A673 (cell line): ENCODE measurements around the gene CDC42BPA. TPM values are rescaled to one million over a fixed set of nuclear protein-coding genes. Genes with fewer than 3 reads are reported as not detected.

ENCODE experiments used
- BruUV-seq: library from RNA; stranded (reverse); fragments of 400-500 nt; replicated peaks from 2 replicates; lab custom pipeline; 2021; lab: Mats Ljungman, UMichigan
- CTCF ChIA-PET: fragments of 300-600 bp; sonication (Branson Sonifier 250); formaldehyde crosslinking; loops from one replicate; lab custom pipeline; 2022; ENCODE audit warnings: antibody characterized with exemption; lab: Charles Lee
- POLR2A ChIA-PET: fragments of 300-600 bp; sonication (Branson Sonifier 250); formaldehyde crosslinking; loops from one replicate; lab custom pipeline; 2022; ENCODE audit warnings: antibody characterized with exemption; ENCODE audit not compliant: low non-redundant PET; lab: Charles Lee
- DNase-seq: peaks from one replicate; pipeline ENCODE4 v3.0.0-alpha.2; 2015; ENCODE audit warnings: low spot score
- H3K27ac ChIP-seq: fragments of 200-600 bp; sonication (generic); 2 replicates; pipeline ENCODE4 v1.5.1; 2016; ENCODE audit warnings: mixed run types, low read depth, mild to moderate bottlenecking, mixed read lengths, antibody characterized with exemption, low read length; ENCODE audit not compliant: poor library complexity, severe bottlenecking
- H3K27me3 ChIP-seq: fragments of 200-600 bp; sonication (generic); replicated peaks from 2 replicates; pipeline ENCODE4 v1.6.1; 2017; ENCODE audit warnings: mixed run types, low read depth, mild to moderate bottlenecking, mixed read lengths, antibody characterized with exemption, low read length; ENCODE audit not compliant: insufficient read depth, poor library complexity
- H3K36me3 ChIP-seq: fragments of 200-600 bp; sonication (generic); 2 replicates; pipeline ENCODE4 v1.6.1; 2016; ENCODE audit warnings: mixed run types, mild to moderate bottlenecking, mixed read lengths, antibody characterized with exemption, low read length; ENCODE audit not compliant: insufficient read depth, poor library complexity, severe bottlenecking
- H3K4me1 ChIP-seq: fragments of 200-600 bp; sonication (generic); 2 replicates; pipeline ENCODE4 v1.6.1; 2017; ENCODE audit warnings: mixed run types, mild to moderate bottlenecking, mixed read lengths, antibody characterized with exemption, low read length; ENCODE audit not compliant: insufficient read depth, poor library complexity, severe bottlenecking
- H3K4me3 ChIP-seq: fragments of 200-600 bp; sonication (generic); 2 replicates; pipeline ENCODE4 v1.5.1; 2016; ENCODE audit warnings: low read depth, mixed run types, mild to moderate bottlenecking, mixed read lengths, low read length; ENCODE audit not compliant: poor library complexity, severe bottlenecking
- H3K9me3 ChIP-seq: fragments of 200-600 bp; sonication (generic); 2 replicates; pipeline ENCODE4 v1.6.1; 2016; ENCODE audit warnings: mixed run types, low read depth, mild to moderate bottlenecking, mixed read lengths, antibody characterized with exemption, low read length; ENCODE audit not compliant: poor library complexity, severe bottlenecking
- EZH2 ChIP-seq: fragments of 200-600 bp; sonication (generic); IDR thresholded peaks from 2 replicates; pipeline ENCODE4 v1.6.1; 2017; ENCODE audit warnings: borderline replicate concordance, low read depth, mild to moderate bottlenecking, mixed read lengths, antibody characterized with exemption, low read length; ENCODE audit not compliant: poor library complexity, severe bottlenecking
- intact Hi-C: fragments of 100-400 bp; cut with micrococcal nuclease; formaldehyde crosslinking; loops from one replicate; pipeline ENCODE4 v1.10.0; 2022; ENCODE audit not compliant: unreplicated experiment
- total RNA-seq: library from RNA; stranded (reverse); gene quantifications from 2 replicates; pipeline ENCODE4 v1.2.3, GENCODE V29; 2021
- TF ChIP-seq, protein P1 (sequence below): fragments of 300-800, 200-600 bp; sonication (generic); conservative IDR thresholded peaks from 2 replicates; pipeline ENCODE4 v1.5.1; 2017; ENCODE audit warnings: low read depth, mild to moderate bottlenecking, antibody characterized with exemption, low read length, moderate library complexity, mixed read lengths

CDC42BPA gene
- total RNA-seq, 1 experiment from 2014 or later, result 21.7 TPM

DNA sequence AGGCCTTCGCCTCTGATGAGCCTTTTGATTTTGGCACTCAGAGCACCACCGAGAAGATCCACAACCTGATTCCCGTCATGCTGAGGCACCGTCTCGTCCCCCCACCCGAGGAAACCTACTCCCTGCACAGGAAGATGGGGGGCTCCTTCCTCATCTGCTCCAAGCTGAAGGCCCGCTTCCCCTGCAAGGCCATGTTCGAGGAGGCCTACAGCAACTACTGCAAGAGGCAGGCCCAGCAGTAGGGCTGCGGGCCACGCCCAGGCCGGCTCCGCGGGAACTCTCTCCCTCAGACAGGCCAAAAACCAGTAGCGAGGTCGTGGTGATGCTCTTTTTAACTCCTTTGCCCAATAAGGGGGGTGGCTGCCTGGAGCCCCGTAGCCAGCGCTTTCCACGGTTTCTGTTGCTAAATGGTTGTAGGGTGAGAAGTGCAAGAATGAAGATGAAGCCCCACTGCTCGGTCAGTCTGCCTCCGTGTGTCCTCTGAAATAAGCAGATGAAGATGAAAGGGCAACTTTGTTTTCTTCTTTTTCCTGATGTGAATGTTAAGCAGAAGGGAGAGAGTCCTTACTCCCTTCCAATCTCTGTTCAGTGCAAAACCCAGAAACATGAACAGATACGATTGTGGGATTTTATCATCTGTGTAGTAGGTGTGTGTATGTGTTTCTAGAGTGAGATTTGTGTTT lies 331.7 kb downstream of the CDC42BPA start:
- Histone ChIP-seq H3K36me3 (no peaks in the 10 kb centered on the region), H3K27ac (no peak overlapping the region), H3K4me3 (no peak overlapping the region), H3K4me1 (no peaks in the 10 kb centered on the region), H3K9me3 (no peaks in the 10 kb centered on the region), H3K27me3 (no peaks in the 10 kb centered on the region)
- ChIA-PET POLR2A (no interaction called here), CTCF (no interaction called here)
- no peak for TF ChIP-seq EZH2
- TF ChIP-seq, protein P1, sequence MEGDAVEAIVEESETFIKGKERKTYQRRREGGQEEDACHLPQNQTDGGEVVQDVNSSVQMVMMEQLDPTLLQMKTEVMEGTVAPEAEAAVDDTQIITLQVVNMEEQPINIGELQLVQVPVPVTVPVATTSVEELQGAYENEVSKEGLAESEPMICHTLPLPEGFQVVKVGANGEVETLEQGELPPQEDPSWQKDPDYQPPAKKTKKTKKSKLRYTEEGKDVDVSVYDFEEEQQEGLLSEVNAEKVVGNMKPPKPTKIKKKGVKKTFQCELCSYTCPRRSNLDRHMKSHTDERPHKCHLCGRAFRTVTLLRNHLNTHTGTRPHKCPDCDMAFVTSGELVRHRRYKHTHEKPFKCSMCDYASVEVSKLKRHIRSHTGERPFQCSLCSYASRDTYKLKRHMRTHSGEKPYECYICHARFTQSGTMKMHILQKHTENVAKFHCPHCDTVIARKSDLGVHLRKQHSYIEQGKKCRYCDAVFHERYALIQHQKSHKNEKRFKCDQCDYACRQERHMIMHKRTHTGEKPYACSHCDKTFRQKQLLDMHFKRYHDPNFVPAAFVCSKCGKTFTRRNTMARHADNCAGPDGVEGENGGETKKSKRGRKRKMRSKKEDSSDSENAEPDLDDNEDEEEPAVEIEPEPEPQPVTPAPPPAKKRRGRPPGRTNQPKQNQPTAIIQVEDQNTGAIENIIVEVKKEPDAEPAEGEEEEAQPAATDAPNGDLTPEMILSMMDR, result no peak
- BruUV-seq, result no TSS peak
- intact Hi-C loops, result no loop called here
- DNase-seq, result no peak

DNA sequence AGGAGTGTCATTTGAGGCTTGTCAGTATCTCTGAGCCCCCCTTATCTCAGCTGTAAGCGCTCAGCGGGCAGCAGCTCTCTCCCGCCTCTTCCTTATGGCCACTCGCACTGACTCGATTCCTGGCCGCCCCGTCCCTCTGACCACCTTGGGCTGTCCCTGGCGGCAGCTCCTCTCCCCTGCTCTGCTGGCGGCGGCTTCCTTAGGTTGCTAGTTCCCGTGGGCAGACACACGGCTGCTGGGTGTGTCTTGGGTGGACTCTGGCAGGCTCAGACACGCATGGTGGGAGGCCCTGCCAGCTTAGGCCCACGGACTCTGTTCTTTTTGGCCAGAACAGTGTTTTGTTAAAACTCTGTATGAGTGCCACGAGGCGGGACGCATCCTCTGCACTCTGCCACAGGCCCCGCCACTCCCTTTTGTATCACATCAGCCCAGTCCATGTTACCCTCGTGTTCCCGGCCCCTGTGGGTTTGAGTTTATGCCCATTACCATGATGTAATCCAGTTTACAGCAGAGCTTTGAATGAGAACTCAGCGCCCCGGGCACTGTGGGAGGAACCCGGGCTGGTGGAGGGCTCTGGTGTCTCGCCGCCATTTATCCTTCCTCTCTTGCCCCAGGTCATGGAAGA lies 332.3 kb downstream of the CDC42BPA start:
- H3K36me3 ChIP-seq, result no peaks in the 10 kb centered on the region
- no peaks in the 10 kb centered on the region for H3K4me1 ChIP-seq
- H3K27me3 ChIP-seq, result no peaks in the 10 kb centered on the region
- H3K9me3 ChIP-seq, result no peaks in the 10 kb centered on the region
- ChIA-PET POLR2A (no interaction called here), CTCF (no interaction called here)
- no peak for DNase-seq
- H3K4me3 ChIP-seq, result no peak overlapping the region
- intact Hi-C loops, result no loop called here
- no peak overlapping the region for H3K27ac ChIP-seq
- TF ChIP-seq, protein P1, result no peak
- no peak for TF ChIP-seq EZH2
- no TSS peak for BruUV-seq

DNA sequence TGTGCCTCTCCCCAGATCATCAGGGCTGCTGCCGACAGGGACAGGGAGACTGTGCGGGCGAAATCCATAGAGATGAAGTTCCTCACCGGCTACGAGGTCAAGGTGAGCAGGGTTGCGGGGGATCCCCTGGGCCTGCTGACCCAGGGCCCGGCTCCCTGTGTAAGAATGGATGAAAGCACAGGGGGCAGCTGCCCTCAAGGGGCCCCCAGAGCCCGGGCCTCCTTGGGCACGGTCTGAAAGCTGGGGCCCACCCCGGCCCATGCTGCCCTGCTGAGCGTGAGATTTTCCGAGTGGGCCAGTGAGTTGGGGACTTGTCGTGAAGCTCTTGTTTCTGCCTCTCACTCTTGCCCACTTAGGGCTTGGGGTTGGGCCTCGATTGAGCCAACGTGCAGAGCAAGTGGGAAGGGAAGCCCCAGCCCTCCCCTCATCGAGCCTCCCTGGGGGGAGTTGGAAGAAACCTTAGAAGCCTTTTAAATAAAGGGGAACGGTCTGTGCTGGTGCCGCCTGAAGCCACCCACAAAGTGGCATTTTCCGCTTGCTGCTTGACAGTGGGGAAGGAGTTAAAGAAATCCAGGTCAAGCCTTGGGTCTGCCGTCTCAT lies 333.0 kb downstream of the CDC42BPA start:
- intact Hi-C loops, result no loop called here
- no peak overlapping the region for H3K4me3 ChIP-seq
- TF ChIP-seq, protein P1, result no peak
- TF ChIP-seq EZH2, result no peak
- no peaks in the 10 kb centered on the region for H3K36me3 ChIP-seq
- no peaks in the 10 kb centered on the region for H3K27me3 ChIP-seq
- ChIA-PET CTCF (no interaction called here), POLR2A (no interaction called here)
- no peaks in the 10 kb centered on the region for H3K4me1 ChIP-seq
- no peak overlapping the region for H3K27ac ChIP-seq
- no peaks in the 10 kb centered on the region for H3K9me3 ChIP-seq
- no peak for DNase-seq
- no TSS peak for BruUV-seq
